ENCODE results near the gene RNF4.
A peak's percentile ranks its signal among the peaks of the same experiment; 100 is the strongest.
"Not testable (repeated sequence)": the region's sequence is repeated elsewhere in the genome, so short reads cannot be mapped to it uniquely, and the experiment has no call there.

Gene RNF4

DNA sequence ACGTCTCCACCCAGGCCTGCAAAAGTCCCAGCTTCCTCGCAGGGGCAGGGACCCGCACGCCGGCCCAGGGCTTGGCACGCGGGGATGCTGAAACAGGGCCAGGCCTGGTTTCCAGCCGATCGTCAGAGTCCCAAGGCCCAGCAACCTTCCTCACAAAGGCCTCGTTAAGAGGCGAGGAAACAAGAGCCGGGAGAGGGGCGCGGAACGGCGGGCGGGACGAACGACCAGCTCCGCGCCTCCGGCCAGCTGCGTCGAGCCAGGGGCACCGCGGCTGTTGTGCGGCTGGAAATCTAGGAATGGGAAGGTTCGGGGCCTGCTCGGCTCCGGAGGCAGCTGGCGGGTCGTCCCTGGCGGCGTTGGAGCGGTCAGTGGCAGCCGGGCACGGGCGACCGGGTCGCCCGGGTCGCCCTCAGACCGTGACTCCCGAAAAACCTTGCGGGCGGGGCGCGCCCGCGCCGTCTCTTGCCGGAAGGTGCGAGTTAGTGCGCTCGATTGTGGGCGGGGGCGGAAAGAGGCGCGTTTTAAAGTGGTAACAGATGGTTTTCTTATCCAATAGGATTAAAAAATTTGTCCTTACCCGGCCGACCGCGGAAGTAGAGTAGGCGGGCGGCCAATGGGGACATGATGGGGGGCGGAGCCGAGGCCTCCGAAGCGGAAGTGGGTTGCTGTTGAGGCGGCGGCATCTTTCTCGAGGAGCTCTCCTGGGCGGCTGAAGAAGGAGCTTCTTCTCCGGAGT, at the start of gene RNF4:
Gene RNF4, plus strand, starts transcription at position 651 of the 736 bp plus-strand sequence. CDS start 21,388 bp downstream, outside the sequence.
- DNase-seq (ENCODE audit: low read depth in 2 of 2) = peak; percentile 91

GRCh38 chr4:2419814-2420213, 49.1 kb upstream of the RNF4 start:
- DNase-seq (ENCODE audit: low read depth in 2 of 2) = no peak

- DNase-seq (ENCODE audit: low read depth in 2 of 2) = no peak
Observed at GRCh38 chr4:2421928-2422327, 47.0 kb upstream of the RNF4 start.

- DNase-seq (ENCODE audit: low read depth in 2 of 2) = no peak
Observed at GRCh38 chr4:2423066-2423465, 45.8 kb upstream of the RNF4 start.

DNA sequence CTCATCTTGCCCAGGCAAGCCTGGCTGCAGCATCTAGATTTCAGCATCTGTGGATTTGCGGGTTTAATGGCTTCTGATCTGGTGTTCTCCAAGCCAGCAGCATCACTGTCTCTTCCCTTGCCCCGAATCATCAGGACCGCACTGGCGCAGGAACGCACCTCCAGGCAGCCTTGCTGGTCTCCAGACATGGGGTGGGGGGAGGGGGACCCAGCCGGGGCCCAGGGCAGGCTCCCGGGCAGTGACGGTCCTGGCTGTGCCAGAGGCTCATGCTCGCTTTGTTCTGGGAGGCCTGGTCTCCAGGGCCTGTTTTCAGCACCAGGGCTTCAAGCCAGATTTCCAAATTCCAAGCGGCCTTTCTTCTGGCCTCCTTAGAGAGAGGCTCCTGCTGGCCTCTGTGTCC, 45.2 kb upstream of the RNF4 start:
- no peak for DNase-seq (ENCODE audit: low read depth in 2 of 2)

DNA sequence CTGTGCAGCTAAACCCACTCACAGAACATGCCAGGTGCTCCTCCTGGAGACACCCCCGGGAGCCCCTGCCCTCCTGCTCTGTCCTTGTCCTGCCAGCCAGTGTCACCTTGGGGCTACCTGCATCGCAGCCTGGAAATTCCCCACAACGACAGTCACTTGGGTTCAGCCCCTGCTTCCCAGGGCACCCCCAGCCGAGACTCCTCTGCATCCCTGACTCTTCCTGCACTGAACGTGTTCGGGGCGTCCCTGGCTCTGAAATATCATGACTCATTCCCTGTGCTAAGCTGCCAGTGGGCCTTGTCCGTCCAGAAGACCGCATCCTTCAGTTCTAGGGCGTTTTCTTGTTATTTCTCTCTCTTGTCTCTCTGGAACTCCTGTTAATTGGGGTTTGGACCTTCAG, 44.3 kb upstream of the RNF4 start:
- DNase-seq (ENCODE audit: low read depth in 2 of 2) = no peak

DNA sequence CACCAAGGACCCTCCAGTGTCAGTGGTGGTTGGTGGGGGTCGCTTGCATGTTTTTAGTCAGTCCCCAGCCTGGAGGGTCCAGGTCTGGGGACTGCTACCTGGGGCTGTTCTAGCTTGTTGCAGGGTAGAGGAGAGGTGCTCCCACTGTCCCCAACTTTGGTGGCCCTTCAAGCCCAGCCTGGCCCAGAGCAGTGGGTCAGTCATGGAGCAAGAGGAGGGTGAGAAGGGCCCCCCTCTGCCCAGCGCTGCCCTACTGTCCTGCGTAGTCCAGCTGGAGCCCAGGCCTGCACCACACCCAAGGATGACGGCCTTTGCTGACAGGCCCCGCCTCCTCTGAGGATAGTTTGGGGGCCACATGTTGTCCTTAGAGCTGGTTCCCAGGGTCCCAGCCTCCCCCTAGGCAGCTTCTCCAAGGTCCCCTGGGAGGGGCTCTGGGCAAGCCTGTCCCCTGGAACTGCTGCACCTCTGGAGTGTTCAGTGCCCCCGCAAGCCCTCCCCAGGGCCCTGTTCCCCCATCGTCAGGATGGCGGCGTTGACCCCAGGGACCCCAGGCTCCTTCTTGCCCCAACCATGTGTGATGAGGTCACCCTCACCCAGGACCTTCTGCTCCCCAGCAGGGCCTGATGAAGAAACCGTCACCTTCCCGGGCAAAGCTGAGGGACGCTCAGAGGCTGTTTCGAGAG, 43.4 kb upstream of the RNF4 start:
- no peak for DNase-seq (ENCODE audit: low read depth in 2 of 2)

GRCh38 chr4:2426069-2426397, 42.9 kb upstream of the RNF4 start:
- no peak for DNase-seq (ENCODE audit: low read depth in 2 of 2)

DNA sequence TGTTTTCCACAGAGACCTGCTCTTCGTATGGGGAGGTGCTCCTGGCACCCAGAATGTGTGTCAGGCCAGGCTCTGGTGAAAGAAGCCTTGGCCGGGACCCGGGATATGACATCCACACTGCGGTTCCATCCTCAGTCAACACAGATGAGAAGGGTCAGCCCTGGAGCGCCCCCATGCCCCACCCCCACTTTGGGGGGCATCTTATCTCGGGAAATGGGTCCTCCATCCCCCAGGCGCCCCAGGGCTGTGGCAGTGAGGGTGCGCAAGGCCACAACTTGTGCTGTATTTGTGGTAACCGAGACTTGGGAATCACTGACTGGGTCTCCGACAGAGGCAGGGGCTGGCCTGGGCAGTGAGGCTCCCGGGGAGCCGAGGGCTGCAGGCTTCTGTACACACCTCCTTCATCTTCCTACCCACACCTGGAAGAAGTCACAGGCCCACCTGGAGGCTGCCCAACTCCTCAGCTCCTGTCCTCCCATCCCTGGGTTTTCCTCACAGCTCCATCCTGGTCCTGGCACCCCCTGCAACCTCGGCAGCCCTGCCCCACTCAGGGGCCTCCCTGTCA, 42.1 kb upstream of the RNF4 start:
- DNase-seq (ENCODE audit: low read depth in 2 of 2) = no peak

DNA sequence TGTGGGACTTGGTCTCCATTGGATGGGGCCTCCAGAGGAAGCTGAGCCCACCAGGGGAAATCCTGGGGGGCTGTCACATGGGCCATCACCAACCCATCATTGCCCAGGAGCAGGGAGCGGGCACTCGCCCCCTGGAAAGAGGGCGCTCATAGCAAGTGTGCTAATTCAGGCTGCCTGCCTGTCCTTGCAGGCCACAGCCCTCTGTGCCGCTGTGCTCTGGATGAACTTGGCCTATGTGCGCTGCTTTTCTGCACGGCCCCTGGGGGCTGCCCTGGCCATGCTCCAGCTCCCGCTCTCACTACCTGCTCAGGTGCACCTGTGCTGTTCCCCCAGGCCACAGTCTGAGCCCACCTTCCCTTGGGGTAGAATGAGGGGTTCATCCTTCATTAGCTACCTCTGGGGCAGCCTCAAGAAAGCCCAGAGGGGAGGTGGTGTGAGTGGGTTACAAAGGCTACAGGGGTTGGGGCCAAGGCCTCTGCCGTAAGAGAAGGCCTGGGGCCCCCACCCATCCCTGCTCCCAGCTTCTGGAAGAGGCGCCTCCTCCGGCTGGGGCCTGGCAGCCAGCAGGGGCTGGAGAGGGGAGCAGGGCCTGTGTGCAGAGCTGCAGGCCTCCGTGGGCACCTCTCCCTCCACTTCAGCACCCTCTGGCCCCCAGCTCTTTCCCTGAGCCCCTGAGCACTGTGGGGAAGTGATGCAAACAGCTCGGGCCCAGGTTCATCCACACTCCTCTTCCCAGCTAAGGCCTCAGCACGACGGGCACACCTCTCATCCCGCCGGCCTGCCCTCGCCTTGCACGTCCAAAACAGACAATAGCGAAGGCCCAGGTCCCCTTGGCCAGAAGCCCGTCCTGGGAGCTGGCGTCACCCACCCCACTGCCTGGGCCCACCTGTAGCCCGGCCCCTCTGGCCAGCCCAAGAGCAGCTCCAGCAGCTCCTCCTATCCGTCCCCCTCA, 41.2 kb upstream of the RNF4 start:
- DNase-seq (ENCODE audit: low read depth in 2 of 2) = no peak

GRCh38 chr4:2428496-2429213, 40.3 kb upstream of the RNF4 start:
- no peak for DNase-seq (ENCODE audit: low read depth in 2 of 2)

DNA sequence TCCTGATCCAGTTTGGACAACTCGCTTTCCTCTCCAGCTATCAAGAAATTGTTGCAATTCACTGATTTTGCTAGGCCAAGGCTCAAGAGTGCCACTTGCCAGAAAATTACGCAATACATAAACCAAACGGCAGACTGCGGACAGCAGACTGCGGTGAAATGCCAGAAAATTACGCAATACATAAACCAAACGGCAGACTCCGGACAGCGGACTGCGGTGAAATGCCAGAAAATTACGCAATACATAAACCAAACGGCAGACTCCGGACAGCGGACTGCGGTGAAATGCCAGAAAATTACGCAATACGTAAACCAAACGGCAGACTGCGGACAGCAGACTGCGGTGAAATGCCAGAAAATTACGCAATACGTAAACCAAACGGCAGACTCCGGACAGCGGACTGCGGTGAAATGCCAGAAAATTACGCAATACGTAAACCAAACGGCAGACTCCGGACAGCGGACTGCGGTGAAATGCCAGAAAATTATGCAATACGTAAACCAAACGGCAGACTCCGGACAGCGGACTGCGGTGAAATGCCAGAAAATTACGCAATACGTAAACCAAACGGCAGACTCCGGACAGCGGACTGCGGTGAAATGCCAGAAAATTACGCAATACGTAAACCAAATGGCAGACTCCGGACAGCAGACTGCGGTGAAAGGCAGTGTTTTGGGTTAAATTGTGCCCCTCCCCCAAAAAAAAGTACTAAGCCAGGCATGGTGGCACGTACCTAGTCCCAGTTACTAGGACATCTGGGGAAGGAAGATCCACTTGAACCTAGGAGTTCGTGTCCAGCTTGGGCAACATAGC, 38.8 kb upstream of the RNF4 start:
- DNase-seq (ENCODE audit: low read depth in 2 of 2) = not testable (repeated sequence)

DNA sequence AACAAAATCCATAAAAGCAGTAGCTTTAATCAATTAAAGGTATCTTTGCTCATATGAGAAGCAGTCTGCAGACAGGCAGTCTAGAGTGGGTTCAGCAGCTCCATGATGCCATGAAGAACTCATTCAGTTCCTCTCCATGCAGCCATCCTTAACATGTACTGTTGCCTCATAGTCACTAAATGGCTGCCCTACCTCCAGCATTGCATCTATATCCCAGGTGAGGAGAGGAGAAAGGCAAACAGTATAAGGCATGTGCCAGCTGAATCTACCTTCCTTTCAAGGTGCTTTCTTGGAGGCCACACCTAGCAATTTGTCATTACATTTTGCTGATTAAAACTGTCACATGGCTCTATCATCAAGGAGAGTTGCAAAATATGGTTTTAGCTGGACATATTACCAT, 36.9 kb upstream of the RNF4 start:
- DNase-seq (ENCODE audit: low read depth in 2 of 2) = no peak

- no peak for DNase-seq (ENCODE audit: low read depth in 2 of 2)
Observed at GRCh38 chr4:2432991-2433530, 35.8 kb upstream of the RNF4 start.

DNA sequence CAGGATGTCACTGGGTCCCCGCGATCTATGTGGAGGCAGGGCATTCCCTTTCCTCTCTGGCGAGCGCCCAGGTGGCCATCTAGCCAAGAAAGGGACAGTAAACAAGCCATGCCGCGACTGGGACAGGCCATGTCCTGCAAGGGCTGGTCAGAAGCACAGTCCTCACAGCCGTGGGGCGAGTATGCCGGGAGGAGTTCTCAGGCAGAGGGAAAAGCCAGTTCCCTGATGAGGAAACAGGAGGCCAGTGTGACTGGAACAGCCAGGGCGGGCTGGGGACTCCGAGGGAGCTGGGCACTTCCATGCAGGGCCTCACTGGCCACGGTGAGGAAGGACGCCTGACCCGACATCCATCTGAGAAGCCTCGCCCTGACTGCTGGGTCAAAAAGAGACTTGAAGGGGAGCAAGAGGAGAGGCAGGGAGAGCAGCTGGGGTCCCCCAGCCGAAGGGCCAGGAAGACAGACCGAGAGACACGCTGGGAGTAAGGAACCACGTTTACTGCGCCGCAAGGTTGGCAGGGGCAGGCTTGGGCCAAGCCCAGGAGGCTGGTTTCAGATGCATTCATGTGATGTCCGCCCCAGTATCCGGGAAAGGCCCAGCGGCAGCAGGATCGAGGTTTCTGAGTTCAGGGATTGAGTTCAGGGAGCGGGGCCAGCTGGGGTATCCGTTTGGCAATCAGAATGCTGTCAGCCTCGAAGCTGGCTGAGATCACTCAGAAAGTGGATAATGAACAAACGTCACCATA, 35.1 kb upstream of the RNF4 start:
- no peak for DNase-seq (ENCODE audit: low read depth in 2 of 2)

GRCh38 chr4:2434420-2434819, 34.5 kb upstream of the RNF4 start:
- no peak for DNase-seq (ENCODE audit: low read depth in 2 of 2)

GRCh38 chr4:2436301-2436700, 32.6 kb upstream of the RNF4 start:
- DNase-seq (ENCODE audit: low read depth in 2 of 2) = no peak

DNA sequence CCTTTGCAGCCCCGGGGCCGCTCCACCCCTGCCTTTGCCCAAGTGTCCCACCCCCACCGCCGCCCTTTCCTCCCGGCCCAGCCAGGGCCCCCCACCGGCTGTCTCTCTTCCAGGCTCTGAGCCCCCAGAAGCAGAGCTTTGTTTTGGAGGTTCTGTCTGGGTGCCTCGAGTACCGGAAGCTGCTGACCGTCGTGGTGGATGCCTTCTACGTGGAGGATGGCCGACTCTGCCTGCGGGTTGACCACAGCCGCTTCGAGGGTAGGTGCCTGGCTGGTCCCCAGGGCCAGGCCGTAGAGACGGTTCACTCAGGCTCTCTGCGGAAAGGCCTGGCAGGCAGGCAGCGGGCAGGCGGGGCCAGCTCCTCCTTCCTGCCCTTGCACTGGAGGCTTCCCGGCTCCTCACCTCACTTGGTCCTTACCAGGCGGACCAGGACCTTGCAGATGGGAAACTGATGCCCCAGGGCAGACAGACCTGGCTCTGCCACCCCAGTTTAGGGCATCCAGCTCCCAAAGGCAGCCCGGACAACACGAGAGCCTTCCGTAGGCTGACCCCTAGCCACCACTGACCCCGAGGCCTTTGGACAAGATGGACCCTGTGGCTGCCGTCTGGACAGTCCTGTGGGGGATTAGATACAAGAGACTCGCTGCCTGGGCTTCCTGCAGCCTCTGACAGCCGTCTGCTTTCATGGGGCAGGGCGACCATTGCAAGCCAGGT, 32.0 kb upstream of the RNF4 start:
- DNase-seq (ENCODE audit: low read depth in 2 of 2) = no peak

Measured in fibroblast of skin of left quadriceps (primary cell).